T1000 (cell line): ENCODE results near the gene CACFD1.

Experiments used
- DNase-seq: peaks from one replicate; lab custom pipeline; 2025; ENCODE audit warnings: mixed read lengths; lab: John Stamatoyannopoulos, UW

CACFD1 gene

DNA sequence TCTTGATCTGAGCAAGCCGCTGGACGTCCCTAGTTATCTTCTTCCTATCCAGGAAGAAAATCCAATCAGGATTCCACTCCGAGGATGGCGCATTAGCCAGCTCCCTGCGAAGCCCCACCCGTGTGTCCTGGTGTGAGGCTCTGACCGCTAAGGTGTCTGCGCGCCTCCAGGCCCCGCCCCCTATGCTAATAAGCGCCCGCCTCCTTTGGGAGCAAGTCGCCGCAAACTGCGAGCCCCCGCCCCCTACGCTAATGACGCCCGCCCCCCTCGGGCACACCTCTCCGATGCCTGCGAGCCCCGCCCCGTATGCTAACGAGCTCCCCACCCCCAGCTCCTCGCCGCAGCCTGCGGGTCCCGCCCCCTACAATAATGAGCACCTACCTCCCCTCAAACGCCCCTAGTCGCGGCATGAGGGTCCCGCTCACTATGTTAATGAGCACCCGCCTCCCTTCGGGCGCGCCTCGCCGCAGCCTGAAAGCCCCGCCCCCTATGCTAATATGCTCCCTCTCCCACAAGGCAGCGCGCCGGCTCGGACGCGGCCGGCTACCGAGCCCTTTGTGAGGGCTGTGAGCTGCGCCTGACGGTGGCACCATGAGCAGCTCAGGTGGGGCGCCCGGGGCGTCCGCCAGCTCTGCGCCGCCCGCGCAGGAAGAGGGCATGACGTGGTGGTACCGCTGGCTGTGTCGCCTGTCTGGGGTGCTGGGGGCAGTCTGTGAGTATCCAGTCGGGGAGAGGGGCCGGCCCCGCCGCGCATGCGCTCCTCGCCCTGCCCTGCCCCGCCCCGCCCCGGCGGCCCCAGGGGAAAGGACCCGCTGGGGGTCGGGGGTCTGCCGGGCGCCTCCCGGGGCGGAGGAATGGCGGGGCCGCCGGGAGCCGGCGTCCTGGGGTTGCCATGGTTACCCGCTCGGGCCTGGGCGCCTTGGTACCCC, at the start of gene CACFD1:
Gene CACFD1, plus strand, starts transcription at position 503 of the 929 bp plus-strand sequence. Its CDS starts 89 bp downstream, at position 592.
- peak; percentile 87 for DNase-seq

DNA sequence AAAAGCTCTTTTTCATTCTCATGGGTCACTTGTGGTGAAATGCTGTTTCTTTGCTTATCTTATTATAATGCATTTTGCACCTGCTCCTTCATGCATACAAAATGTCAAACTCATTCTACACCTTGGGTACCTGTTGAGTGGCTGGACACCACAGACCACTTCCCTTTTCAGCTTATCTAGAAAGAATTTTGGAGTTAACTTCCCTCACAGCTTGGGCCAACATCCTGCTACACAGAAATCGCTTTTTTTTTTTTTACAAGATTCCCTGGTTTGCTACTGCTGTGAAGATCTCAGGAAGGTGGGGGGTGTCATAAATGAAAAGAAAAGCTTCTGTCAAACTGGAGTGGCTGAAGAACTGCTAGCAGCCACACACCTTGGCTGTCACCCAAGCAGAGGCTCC, 44.6 kb upstream of the CACFD1 start:
- DNase-seq = no peak

- DNase-seq = peak; percentile 82
These were observed 42.0 kb upstream of the CACFD1 start, which contains the start of gene REXO4 for GRCh38 chr9:133417541-133418461. Gene REXO4, minus strand, starts transcription at chr9:133418010. Its CDS starts 166 bp downstream, at chr9:133417844.

DNA sequence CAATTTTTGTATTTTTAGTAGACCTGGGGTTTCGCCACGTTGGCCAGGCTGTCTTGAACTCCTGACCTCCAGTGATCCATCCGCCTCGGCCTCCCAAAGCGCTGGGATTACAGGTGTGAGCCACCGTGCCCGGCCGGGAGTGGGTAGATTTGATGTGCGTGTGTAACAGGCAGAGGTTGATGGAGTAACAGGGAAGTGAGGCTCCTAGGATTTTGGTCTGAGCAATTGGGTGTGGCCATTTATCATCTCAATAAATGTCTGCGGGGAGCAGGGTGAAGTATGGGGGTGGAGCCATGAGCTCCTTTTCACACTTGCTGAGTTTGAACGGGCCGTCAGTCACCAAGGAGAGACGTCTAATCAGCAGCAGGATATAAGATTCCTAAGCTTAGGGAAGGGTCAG, 40.8 kb upstream of the CACFD1 start:
- no peak for DNase-seq

DNA sequence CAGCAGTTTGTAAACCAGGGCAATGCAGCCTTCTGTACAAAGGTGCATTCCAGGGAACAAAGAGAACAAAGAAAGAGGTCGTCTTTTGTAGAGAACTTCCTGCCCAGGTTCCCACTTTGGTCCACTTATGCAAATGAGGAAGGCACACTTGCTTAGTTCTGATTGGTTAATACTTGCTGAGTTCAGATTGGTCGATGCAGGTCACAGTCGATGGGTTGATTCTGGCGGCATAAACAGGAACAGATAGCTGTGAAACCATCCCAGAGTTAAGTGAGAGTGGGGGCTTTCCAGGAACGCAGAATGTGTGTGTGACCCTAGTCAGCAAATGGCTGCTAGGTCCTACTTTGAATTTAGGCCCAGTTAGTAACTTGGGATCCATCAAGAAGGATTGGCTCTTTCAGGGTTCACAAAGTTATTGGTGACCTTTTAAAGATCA, 39.4 kb upstream of the CACFD1 start:
- no peak for DNase-seq

- DNase-seq = no peak
These were observed 37.9 kb upstream of the CACFD1 start, which contains the start of gene ADAMTS13 for GRCh38 chr9:133421615-133422542. Gene ADAMTS13, plus strand, starts transcription at chr9:133422367. Its CDS starts 77 bp downstream, at chr9:133422444.

DNA sequence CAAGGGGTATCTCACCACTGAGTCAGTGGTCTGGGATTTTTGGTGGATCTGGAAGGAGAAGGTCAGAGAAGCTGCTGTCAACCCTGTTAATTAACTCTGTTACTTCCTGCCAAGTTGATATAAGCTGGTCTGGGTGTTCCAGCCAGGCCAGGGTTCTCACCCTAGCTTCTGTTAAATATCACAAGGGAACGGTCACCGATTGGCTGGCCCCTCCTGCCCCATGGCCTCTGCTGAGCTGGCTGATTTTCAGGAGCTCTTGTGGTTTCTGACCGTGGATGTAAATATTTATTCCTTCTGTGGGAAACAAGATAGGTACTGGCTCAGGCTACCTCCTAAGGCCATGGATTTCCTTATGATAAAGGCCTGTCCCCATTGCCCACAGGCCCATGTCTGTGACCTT, 36.6 kb upstream of the CACFD1 start:
- DNase-seq = no peak

DNA sequence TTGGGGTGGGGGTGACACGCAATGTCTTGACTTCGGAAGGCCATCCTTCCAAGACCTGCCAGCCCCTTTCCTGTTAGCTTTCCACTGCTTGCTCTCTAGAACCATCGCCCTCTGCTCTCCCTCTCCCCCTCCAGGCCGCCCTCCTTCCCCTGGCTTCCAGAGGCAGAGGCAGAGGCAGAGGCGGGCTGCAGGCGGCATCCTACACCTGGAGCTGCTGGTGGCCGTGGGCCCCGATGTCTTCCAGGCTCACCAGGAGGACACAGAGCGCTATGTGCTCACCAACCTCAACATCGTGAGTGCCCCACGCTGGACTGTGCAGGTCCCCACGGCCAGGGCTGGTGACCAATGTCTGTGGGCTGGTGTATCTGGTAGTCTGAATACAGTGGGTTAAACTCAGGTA, 35.6 kb upstream of the CACFD1 start:
- DNase-seq = no peak

DNA sequence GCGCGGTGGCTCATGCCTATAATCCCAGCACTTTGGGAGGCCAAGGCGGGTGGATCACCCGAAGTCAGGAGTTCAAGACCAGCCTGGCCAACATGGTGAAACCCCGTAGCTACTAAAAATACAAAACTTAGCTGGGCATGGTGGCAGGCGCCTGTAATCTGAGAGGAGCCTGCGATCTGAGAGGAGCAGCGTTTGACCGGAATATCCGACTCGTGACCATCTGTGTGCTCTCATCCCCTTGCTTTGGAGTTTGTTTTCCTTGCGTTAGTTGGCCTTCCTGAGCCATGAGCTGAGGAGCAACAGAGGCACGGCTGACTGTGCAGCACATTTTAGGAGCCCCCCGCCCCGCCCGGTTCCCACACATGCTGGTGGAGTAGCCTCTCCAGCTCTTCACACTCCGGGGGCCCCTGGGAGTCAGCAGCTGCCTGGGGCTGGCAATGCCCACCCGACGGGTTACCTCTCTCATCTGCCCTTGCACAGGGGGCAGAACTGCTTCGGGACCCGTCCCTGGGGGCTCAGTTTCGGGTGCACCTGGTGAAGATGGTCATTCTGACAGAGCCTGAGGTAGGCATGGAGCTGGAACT, 34.6 kb upstream of the CACFD1 start:
- no peak for DNase-seq

- no peak for DNase-seq
These were observed 33.8 kb upstream of the CACFD1 start for GRCh38 chr9:133426011-133426410.

DNA sequence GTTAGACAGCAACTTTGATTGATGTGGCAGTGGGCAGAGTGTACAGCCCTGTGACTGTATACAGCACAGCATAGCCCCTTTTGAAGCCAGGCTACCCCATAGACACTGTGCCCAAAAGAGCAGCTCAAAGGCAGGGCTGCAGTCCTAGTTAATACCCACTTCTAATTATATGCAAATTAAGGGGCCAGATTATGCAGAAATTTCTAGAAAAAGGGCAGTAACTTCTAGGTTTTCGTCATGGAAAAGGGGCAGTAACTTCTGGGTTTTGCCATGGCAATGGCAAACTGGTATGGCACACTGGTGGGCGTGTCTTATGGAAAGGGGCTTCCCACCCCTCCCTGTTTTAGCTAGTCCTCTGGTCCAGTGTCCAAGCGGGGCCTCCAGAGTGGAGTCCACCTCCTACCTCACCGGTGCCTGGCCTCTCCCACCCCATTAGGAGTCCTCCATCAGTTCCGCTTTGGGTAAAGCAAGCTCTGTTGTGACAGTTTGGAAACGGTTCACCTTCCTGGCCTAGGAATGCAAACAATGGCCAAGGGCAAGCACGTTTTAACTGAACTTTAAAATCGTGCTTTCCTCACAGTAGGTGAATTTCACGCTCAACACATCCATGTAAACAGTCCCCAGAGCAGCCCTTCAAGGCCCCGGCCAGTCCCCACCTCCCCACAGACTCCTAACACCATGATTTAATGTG, 32.0 kb upstream of the CACFD1 start:
- DNase-seq = no peak

GRCh38 chr9:133428617-133429101, 31.1 kb upstream of the CACFD1 start:
- no peak for DNase-seq

- DNase-seq = no peak
These were observed 30.6 kb upstream of the CACFD1 start for GRCh38 chr9:133429214-133429613.

GRCh38 chr9:133429641-133430161, 30.1 kb upstream of the CACFD1 start:
- DNase-seq = no peak

DNA sequence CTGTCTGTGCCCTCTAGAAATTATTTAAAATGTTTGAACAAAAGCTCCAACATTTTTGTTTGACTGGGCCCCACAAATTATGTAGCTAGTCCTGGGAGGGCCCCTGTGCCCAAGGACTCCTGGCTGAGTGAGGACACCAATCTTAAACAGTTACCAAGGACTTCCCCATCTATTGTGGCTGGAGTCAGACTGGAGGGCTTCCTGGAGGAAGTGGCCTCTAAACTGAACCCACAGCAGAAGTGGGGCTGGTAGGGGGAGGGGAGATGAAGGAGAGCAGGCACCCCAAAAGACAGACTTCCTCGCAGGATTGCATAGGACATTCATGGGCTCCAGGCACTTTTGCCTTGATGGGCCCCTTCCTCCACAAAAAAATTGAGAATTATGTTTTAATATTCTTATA, 29.5 kb upstream of the CACFD1 start:
- DNase-seq = no peak

DNA sequence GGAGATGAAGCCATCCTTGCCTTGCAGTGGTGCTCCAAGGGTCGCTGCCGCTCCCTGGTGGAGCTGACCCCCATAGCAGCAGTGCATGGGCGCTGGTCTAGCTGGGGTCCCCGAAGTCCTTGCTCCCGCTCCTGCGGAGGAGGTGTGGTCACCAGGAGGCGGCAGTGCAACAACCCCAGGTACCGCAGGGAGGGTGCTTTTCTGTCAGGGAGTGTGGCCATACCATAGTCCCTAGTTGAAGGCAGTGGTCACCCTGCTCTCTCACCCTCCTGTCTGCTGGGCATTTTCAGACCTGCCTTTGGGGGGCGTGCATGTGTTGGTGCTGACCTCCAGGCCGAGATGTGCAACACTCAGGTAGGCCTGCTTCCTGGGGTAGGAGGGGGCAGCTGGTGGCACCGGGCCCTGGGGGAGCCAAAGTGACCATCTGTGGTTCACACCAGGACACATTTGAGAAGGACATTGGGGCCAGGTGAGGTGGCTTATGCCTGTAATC, 26.4 kb upstream of the CACFD1 start:
- DNase-seq = no peak

- DNase-seq = no peak
These were observed 23.1 kb upstream of the CACFD1 start for GRCh38 chr9:133436681-133437080.

DNA sequence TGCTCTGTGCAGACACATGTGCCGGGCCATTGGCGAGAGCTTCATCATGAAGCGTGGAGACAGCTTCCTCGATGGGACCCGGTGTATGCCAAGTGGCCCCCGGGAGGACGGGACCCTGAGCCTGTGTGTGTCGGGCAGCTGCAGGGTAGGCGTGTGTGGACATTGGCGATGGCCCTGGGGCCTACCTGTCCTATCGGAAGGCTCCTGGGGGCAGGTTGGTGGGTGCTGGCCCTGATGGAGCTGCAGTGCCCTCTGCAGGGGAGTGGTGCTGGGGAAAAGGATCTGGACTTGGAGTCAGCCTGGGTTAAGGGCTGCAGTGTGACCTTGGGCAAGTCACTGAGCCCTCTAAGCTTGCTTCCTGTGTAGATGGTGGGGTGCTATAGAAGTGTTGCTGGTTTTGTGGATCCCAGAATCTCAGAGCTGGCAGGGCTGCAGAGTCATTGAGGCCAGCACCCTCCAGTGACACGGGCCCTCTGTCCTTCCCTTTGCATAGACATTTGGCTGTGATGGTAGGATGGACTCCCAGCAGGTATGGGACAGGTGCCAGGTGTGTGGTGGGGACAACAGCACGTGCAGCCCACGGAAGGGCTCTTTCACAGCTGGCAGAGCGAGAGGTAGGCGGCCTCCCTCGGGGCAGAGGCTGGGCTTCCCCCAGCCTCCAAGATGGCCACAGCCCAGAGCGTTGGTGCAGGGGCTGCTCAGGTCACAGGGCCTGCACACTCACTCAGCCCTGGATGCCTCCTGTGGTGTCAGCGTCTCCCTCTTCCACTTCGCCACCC, 21.8 kb upstream of the CACFD1 start:
- no peak for DNase-seq

DNA sequence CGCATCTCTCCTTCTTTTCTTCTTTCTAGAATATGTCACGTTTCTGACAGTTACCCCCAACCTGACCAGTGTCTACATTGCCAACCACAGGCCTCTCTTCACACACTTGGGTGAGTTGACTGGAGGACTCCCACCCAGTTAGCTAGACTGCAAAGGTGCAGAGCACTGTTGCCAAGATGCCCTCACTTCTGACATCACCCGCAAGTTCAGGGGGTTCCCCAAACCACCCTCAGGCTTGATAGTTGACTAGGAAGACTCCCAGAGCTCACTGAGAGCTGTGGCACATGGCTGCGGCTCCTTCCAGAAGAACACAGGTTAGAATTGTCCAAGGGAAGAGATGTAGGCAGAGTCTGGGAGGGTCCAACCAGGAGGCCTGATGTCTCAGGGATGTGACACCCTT, 20.4 kb upstream of the CACFD1 start:
- no peak for DNase-seq
